Activated naive CD4-positive, alpha-beta T cell treated with anti-CD3 and anti-CD28 coated beads, Interleukin-2, amount 50 U/mL, for 24 hours (primary cell): ENCODE results near the gene LRP2BP.
"Not testable (repeated sequence)": the region's sequence is repeated elsewhere in the genome, so short reads cannot be mapped to it uniquely, and the experiment has no call there.

ENCODE experiments used
- H3K27ac Mint-ChIP-seq: one replicate; pipeline ENCODE4 v1.8.0; 2021; ENCODE audit warnings: mild to moderate bottlenecking, mixed read lengths
- H3K27me3 Mint-ChIP-seq: one replicate; pipeline ENCODE4 v1.8.0; 2021; ENCODE audit warnings: mixed read lengths
- H3K36me3 Mint-ChIP-seq: one replicate; pipeline ENCODE4 v1.8.0; 2021; ENCODE audit warnings: mixed read lengths
- H3K4me1 Mint-ChIP-seq: one replicate; pipeline ENCODE4 v1.8.0; 2021; ENCODE audit warnings: mixed read lengths
- H3K4me3 Mint-ChIP-seq: one replicate; pipeline ENCODE4 v1.8.0; 2021; ENCODE audit warnings: mild to moderate bottlenecking, mixed read lengths
- H3K9me3 Mint-ChIP-seq: one replicate; pipeline ENCODE4 v1.8.0; 2021; ENCODE audit warnings: mixed read lengths

LRP2BP gene

DNA sequence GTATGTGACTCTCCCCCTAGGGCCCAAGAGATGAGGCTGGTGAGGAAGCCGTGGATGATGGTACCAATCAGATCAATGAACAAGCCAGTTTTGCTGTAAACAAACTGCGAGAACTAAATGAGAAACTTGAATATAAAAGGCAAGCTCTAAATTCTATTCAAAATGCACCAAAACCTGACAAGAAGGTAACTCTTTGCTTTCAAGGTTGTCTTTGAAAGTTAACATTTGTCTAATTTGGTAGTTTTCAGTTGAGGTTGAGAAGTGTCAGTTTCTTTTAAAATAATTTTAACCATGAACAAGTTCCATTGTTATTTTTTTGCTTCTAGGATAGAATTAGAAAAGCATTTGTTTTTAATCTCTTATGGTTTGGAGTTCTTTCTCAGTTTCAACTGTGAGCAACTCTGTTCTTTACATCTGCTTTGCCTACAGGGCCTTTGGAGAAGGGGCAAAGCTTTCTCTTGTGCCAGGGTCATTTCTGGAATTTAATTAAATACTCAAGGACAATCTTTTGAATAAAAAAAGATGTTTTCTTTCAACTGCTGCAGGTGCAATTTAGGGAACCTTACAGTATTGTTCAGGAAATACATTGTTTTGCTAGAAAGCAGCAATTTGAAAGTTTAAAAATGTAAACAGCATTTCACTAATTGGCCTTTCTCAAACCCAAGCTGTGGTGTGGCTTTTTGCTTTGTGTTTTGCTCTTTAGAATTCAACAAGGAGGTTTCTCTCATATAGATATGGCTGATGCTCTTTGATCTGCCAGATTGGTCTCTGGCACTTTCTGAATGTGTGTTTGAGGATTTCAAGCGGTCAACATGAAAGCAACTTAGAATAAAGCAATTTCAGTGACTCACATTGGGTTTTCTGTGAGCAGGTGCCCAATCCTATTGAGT lies 62.9 kb downstream of the LRP2BP start:
- H3K4me3 Mint-ChIP-seq = no peak overlapping the region

DNA sequence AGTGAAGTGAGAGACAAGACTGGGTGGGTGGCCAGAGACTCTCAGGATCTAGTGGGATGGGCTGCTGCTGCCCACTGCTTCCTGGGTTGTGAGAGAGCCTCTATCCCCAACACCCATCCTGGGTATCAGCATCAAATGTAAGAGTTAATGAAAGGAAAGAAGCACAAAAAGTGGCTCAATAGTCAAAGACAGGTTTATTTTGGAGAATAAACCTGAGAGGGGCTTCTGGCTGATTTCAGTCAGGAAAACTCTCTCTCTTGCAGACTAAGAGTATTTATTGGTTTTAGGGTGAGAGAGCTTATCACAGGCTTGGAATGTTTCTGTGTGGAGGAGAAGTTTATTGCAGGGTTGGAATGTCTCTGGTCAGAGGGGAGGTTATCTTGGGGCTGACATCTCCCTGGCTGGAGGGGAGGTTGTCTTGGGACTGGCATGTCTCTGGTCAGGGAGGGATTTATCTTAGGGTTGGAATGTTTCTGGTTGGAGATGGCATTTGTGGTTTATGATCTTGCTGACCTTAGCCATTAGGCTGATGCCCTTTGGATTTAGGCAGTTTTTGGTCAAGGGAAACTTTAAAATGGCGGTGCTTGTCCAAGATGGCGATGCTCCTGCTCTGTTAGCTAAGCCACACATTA lies 65.7 kb downstream of the LRP2BP start:
- not testable (repeated sequence) for H3K4me1 Mint-ChIP-seq, H3K9me3 Mint-ChIP-seq, H3K4me3 Mint-ChIP-seq, H3K27me3 Mint-ChIP-seq, H3K27ac Mint-ChIP-seq
- peaks cover 10% of the 10 kb centered on the region for H3K36me3 Mint-ChIP-seq

More for the DNA sequence above, 62.9 kb downstream of the LRP2BP start:
- H3K27me3 Mint-ChIP-seq = no peaks in the 10 kb centered on the region
- no peaks in the 10 kb centered on the region for H3K4me1 Mint-ChIP-seq
- no peak overlapping the region for H3K27ac Mint-ChIP-seq
- H3K36me3 Mint-ChIP-seq = peaks cover 17% of the 10 kb centered on the region
- no peaks in the 10 kb centered on the region for H3K9me3 Mint-ChIP-seq

- Mint-ChIP-seq H3K27me3 (no peaks in the 10 kb centered on the region), H3K4me3 (no peak overlapping the region), H3K27ac (no peak overlapping the region), H3K4me1 (no peaks in the 10 kb centered on the region), H3K9me3 (no peaks in the 10 kb centered on the region), H3K36me3 (peaks cover 12% of the 10 kb centered on the region)
Measured at GRCh38 chr4:185328586-185328985, 67.1 kb downstream of the LRP2BP start.

DNA sequence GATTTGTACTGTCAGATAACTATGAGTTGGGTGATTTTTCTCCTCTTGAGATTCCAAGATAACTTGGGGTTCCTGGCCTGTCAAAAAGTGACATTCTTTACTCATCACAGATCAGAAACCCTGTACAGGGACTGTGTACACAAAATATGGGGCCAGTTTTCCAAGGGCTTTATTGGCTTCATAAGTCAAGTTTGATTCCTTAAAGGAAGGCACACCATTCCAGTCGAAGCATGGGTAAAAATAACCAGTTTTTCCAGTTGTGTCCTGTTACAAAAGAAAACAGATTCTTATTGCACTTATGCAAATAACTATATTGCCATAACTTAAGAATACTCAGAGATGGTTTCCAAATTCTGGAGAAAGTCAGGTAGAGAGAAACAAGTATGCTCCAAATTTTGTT lies 70.0 kb downstream of the LRP2BP start:
- H3K4me1 Mint-ChIP-seq, H3K27ac Mint-ChIP-seq, H3K4me3 Mint-ChIP-seq, H3K27me3 Mint-ChIP-seq, H3K9me3 Mint-ChIP-seq: not testable (repeated sequence)
- peaks cover 13% of the 10 kb centered on the region for H3K36me3 Mint-ChIP-seq

GRCh38 chr4:185324361-185324760 lies 71.4 kb downstream of the LRP2BP start:
- H3K27ac Mint-ChIP-seq, H3K4me3 Mint-ChIP-seq, H3K4me1 Mint-ChIP-seq, H3K27me3 Mint-ChIP-seq, H3K9me3 Mint-ChIP-seq: not testable (repeated sequence)
- H3K36me3 Mint-ChIP-seq = peaks cover 15% of the 10 kb centered on the region

- Mint-ChIP-seq H3K27ac (no peak overlapping the region), H3K9me3 (no peaks in the 10 kb centered on the region), H3K4me3 (no peak overlapping the region), H3K27me3 (no peaks in the 10 kb centered on the region), H3K4me1 (peaks cover 2% of the 10 kb centered on the region), H3K36me3 (peaks cover 12% of the 10 kb centered on the region)
Measured at GRCh38 chr4:185323606-185324005, 72.1 kb downstream of the LRP2BP start.

GRCh38 chr4:185322803-185323202 lies 72.9 kb downstream of the LRP2BP start:
- Mint-ChIP-seq H3K27ac (no peak overlapping the region), H3K4me1 (peaks cover 7% of the 10 kb centered on the region)

DNA sequence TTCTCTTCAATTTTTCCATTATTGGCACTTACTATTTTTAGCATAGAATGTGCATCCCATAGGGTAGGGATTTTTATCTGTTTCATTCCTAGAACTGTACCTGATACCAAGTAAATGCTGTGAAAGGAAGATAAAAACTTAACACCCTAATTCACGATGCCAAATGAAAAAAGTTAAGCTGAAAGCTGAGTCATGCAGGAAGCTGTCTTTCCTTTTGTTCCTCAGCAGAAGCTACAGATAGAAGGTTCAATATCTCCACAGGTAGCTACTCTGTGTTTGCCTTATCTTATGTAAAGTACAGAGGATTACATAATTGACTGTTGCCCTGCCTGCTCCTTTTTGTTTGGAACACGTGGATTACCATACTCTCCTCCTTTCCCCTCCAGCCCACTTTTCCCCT lies 77.0 kb downstream of the LRP2BP start:
- no peaks in the 10 kb centered on the region for H3K9me3 Mint-ChIP-seq
- H3K27ac Mint-ChIP-seq = no peak overlapping the region
- no peak overlapping the region for H3K4me3 Mint-ChIP-seq
- peaks cover 7% of the 10 kb centered on the region for H3K4me1 Mint-ChIP-seq
- peaks cover 23% of the 10 kb centered on the region for H3K36me3 Mint-ChIP-seq
- no peaks in the 10 kb centered on the region for H3K27me3 Mint-ChIP-seq

More at GRCh38 chr4:185322803-185323202, 72.9 kb downstream of the LRP2BP start:
- no peaks in the 10 kb centered on the region for H3K9me3 Mint-ChIP-seq
- H3K36me3 Mint-ChIP-seq = peaks cover 9% of the 10 kb centered on the region
- no peak overlapping the region for H3K4me3 Mint-ChIP-seq
- H3K27me3 Mint-ChIP-seq = no peaks in the 10 kb centered on the region

GRCh38 chr4:185317880-185318279 lies 77.8 kb downstream of the LRP2BP start:
- Mint-ChIP-seq H3K36me3 (peaks cover 26% of the 10 kb centered on the region), H3K4me3 (no peak overlapping the region), H3K27me3 (no peaks in the 10 kb centered on the region), H3K27ac (no peak overlapping the region), H3K4me1 (peaks cover 7% of the 10 kb centered on the region), H3K9me3 (no peaks in the 10 kb centered on the region)

- not testable (repeated sequence) for H3K27me3 Mint-ChIP-seq, H3K27ac Mint-ChIP-seq, H3K9me3 Mint-ChIP-seq, H3K4me1 Mint-ChIP-seq, H3K4me3 Mint-ChIP-seq
- H3K36me3 Mint-ChIP-seq = peaks cover 28% of the 10 kb centered on the region
Measured at GRCh38 chr4:185317462-185317861, 78.3 kb downstream of the LRP2BP start.
